Activated CD4-positive, alpha-beta T cell treated with anti-CD3 and anti-CD28 coated beads for 48 hours (primary cell): ENCODE measurements around the gene GPANK1.

Experiments used
- DNase-seq: peaks from one replicate; pipeline ENCODE4 v3.0.0-alpha.2; 2020

GPANK1 gene

DNA sequence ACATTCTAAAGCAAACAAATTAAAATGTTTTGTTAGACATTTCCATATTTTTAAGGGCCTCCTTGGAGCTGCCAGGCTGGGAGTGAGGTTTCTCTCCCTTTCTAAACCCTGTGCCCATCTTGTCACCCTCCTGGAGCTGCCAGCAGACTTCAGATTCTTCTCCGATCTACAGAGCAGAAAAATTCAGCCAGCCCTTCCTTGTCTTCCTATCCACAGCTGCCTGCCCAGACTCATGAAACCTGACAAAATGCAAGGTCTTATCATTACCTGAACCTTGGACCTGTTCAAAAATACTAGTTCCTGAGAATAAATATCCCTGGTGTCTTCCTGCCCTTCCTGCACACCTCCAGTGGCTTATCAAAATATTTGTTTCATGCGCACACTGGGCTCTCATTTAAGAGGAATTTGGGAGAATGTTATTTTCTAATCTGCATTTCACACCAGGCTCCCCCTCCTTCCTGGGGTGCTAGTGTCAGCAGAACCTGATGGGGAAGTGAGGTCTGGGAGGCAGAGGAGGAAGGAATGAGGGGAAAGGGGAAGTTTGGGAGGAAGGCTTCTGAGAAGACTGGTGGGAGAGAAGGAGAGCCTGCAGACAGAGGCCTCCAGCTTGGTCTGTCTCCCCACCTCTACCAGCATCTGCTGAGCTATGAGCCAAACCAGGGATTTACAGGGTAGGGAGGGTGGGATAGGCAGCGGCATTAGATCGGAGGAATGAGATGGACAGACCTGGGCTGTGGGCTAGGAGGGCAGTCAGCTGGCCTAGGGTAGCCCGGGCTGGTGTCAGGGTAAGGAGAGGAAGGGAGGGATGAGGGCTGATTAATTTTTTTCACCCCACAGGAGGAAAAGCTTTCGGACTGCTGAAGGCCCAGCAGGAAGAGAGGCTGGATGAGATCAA, 49.9 kb downstream of the GPANK1 start, which contains the start of gene AIF1:
TSS of gene AIF1 (plus strand) at position 551 of the 895 bp plus-strand sequence. CDS start at position 647, 96 bp downstream.
- DNase-seq: no peak

DNA sequence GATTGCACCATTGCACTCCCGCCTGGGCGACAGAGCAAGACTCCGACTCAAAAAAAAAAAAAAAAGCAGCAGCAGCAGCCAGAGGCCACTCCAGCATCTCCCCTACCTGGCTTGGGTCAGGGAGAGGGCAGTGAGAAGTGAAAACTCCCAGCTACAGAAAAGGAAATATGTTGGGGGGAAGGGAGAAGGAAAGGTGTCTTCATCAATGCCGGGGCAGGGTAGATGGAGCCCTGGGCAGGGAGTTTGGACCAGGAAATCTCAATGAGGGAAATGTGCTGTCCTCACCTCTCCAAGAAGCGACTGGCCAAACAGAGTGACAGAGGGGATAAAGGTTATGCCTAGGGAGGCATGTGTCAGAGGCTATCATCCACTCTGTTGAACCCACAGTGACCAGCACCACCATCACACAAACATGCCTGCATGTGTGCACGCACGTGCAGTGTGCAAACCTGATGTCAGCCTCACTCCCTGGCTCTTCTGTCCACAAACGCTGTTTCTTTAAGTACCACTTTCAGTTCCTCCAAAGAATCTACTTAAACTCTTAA, 50.6 kb downstream of the GPANK1 start:
- DNase-seq: no peak
